Common myeloid progenitor, CD34-positive (primary cell): ENCODE measurements around the gene CHRNB1.

Source experiments
- CTCF ChIA-PET: fragments of 350-600 bp; sonication (Branson Sonifier 250); formaldehyde crosslinking; loops from one replicate; lab custom pipeline; 2021; ENCODE audit warnings: antibody characterized with exemption; lab: Charles Lee
- POLR2A ChIA-PET: fragments of 350-600 bp; sonication (Branson Sonifier 250); formaldehyde crosslinking; loops from one replicate; lab custom pipeline; 2021; ENCODE audit warnings: antibody characterized with exemption; lab: Charles Lee
- DNase-seq, 3 donors: peaks; one replicate each; pipeline versions ENCODE4 v3.0.0 to v3.0.0-alpha.2; 2013
- H3K27ac ChIP-seq, 2 experiments: 1 replicate in 1 of 2; 2 replicates in 1 of 2; pipeline ENCODE4 v1.7.0; 2013; ENCODE audit warnings: inconsistent platforms in 2 of 2, low read length in 2 of 2, mild to moderate bottlenecking in 2 of 2, low read depth in 1 of 2, moderate library complexity in 1 of 2; ENCODE audit not compliant: severe bottlenecking in 2 of 2, insufficient read depth in 1 of 2, poor library complexity in 1 of 2
- H3K27me3 ChIP-seq, 5 experiments: replicated peaks in 2 of 5; 1 replicate in 3 of 5; 2 replicates in 2 of 5; pipeline versions ENCODE4 v1.6.1 to v1.7.0; 2013; ENCODE audit warnings: low read length in 4 of 5, mild to moderate bottlenecking in 2 of 5, moderate library complexity in 2 of 5, inconsistent platforms in 1 of 5; ENCODE audit not compliant: insufficient read depth in 5 of 5, control insufficient read depth in 4 of 5
- H3K36me3 ChIP-seq, 4 experiments: 1 replicate in 2 of 4; 2 replicates in 2 of 4; pipeline versions ENCODE4 v1.6.1 to v1.7.0; 2013; ENCODE audit warnings: low read length in 3 of 4, control low read depth in 1 of 4, mild to moderate bottlenecking in 1 of 4; ENCODE audit not compliant: control insufficient read depth in 4 of 4, insufficient read depth in 4 of 4
- H3K4me1 ChIP-seq, 4 experiments: 1 replicate in 3 of 4; 2 replicates in 1 of 4; pipeline versions ENCODE4 v1.6.1 to v1.7.1; 2013; ENCODE audit warnings: low read length in 3 of 4, mild to moderate bottlenecking in 3 of 4, control low read depth in 1 of 4, inconsistent platforms in 1 of 4, moderate library complexity in 1 of 4; ENCODE audit not compliant: control insufficient read depth in 4 of 4, insufficient read depth in 4 of 4; ENCODE audit errors: control extremely low read depth in 1 of 4
- H3K4me3 ChIP-seq, 7 experiments: 1 replicate in 4 of 7; 2 replicates in 3 of 7; pipeline versions ENCODE4 v1.5.1 to v1.7.0; 2013; ENCODE audit warnings: mild to moderate bottlenecking in 7 of 7, low read length in 6 of 7, moderate library complexity in 6 of 7, inconsistent platforms in 2 of 7, low read depth in 2 of 7, control low read depth in 1 of 7; ENCODE audit not compliant: insufficient read depth in 4 of 7, control insufficient read depth in 1 of 7; ENCODE audit errors: extremely low read depth in 1 of 7
- H3K9me3 ChIP-seq, 5 experiments: 1 replicate in 4 of 5; 2 replicates in 1 of 5; pipeline versions ENCODE4 v1.6.1 to v1.7.1; 2013; ENCODE audit warnings: low read length in 4 of 5, mild to moderate bottlenecking in 2 of 5, inconsistent platforms in 1 of 5, low read depth in 1 of 5, moderate library complexity in 1 of 5; ENCODE audit not compliant: control insufficient read depth in 4 of 5, insufficient read depth in 2 of 5; ENCODE audit errors: control extremely low read depth in 1 of 5
- WGBS: methylation state at CpG from one replicate; pipeline ENCODE4 v1.1.5; 2013; ENCODE audit not compliant: insufficient coverage; 5-methylcytosine and 5-hydroxymethylcytosine counted together

CHRNB1 gene

GRCh38 chr17:7419819-7420610, 24.8 kb upstream of the CHRNB1 start, which contains the start of gene SPEM1:
SPEM1 (plus strand) TSS chr17:7420324; CDS start chr17:7420385, 61 bp downstream.
- H3K27ac ChIP-seq = no peak within 1 kb of the TSS
- 97% methylated on average over 15 of the region's 17 CpGs for WGBS
- ChIA-PET POLR2A (no interaction called here), CTCF (interaction anchor here (0.6 kb wide), 1 partner anchor 29 kb away, joined by 3 read pairs; no protein-coding TSS in a partner anchor)
- H3K4me3 ChIP-seq = no peak within 1 kb of the TSS
- H3K27me3 ChIP-seq = no peaks in the 10 kb centered on the region
- DNase-seq = no peak
- H3K4me1 ChIP-seq = no peaks in the 10 kb centered on the region
- peaks cover 0 to 2% (median 1%) of the 10 kb centered on the region in 4 experiments for H3K36me3 ChIP-seq
- no peaks in the 10 kb centered on the region for H3K9me3 ChIP-seq

- ChIA-PET CTCF (no interaction called here), POLR2A (no interaction called here)
- no peak overlapping the region for H3K27ac ChIP-seq
- over 99% methylated on average over 13 of the region's 16 CpGs for WGBS
- no peaks in the 10 kb centered on the region for H3K4me1 ChIP-seq
- no peaks in the 10 kb centered on the region for H3K9me3 ChIP-seq
- no peak overlapping the region for H3K4me3 ChIP-seq
- peaks cover 0 to 2% (median under 1%) of the 10 kb centered on the region in 4 experiments for H3K36me3 ChIP-seq
- no peaks in the 10 kb centered on the region for H3K27me3 ChIP-seq
- DNase-seq = no peak
Measured at GRCh38 chr17:7421186-7421585, 23.7 kb upstream of the CHRNB1 start.

- ChIA-PET POLR2A (no interaction called here), CTCF (interaction anchor here (1.2 to 2.0 kb wide), 2 partner anchors 9 to 13 kb away, joined by 3 to 5 read pairs; no protein-coding TSS in a partner anchor)
- H3K4me1 ChIP-seq = no peaks in the 10 kb centered on the region
Measured at GRCh38 chr17:7423679-7424078, 21.2 kb upstream of the CHRNB1 start.

GRCh38 chr17:7425316-7425715, 19.5 kb upstream of the CHRNB1 start, which contains the start of gene SPEM2:
SPEM2 (plus strand) TSS chr17:7425616; CDS start chr17:7425689, 73 bp downstream.
- Histone ChIP-seq H3K27me3 (no peaks in the 10 kb centered on the region), H3K4me1 (no peaks in the 10 kb centered on the region), H3K4me3 (no peak within 1 kb of the TSS), H3K36me3 (no peaks in the 10 kb centered on the region), H3K9me3 (no peaks in the 10 kb centered on the region), H3K27ac (no peak within 1 kb of the TSS)
- POLR2A ChIA-PET = no interaction called here
- DNase-seq = peak in 2 of 3 donors; percentile 24 to 39
- 86% methylated on average over 7 of the region's 7 CpGs for WGBS
- CTCF ChIA-PET = interaction anchor here (0.7 to 1.9 kb wide), 5 partner anchors 11 to 72 kb away, joined by 3 to 12 read pairs (median 3); partner anchors contain the start of gene TMEM102

More at GRCh38 chr17:7423679-7424078, 21.2 kb upstream of the CHRNB1 start:
- 100% methylated on average over 4 of the region's 4 CpGs for WGBS
- Histone ChIP-seq H3K4me3 (no peak overlapping the region), H3K27ac (no peak overlapping the region), H3K27me3 (no peaks in the 10 kb centered on the region), H3K36me3 (no peaks in the 10 kb centered on the region), H3K9me3 (no peaks in the 10 kb centered on the region)
- no peak for DNase-seq

- WGBS = 91% methylated on average over 4 of the region's 8 CpGs
- POLR2A ChIA-PET = no interaction called here
- no peak overlapping the region for H3K4me3 ChIP-seq
- CTCF ChIA-PET = interaction anchor here (0.7 to 1.9 kb wide), 5 partner anchors 10 to 72 kb away, joined by 3 to 12 read pairs (median 3); partner anchors contain the start of gene TMEM102
- H3K27me3 ChIP-seq = no peaks in the 10 kb centered on the region
- DNase-seq = no peak
- no peaks in the 10 kb centered on the region for H3K36me3 ChIP-seq
- no peaks in the 10 kb centered on the region for H3K9me3 ChIP-seq
- H3K27ac ChIP-seq = no peak overlapping the region
- no peaks in the 10 kb centered on the region for H3K4me1 ChIP-seq
Measured at GRCh38 chr17:7425756-7426155, 19.1 kb upstream of the CHRNB1 start.

GRCh38 chr17:7426203-7426863, 18.5 kb upstream of the CHRNB1 start:
- no peaks in the 10 kb centered on the region for H3K9me3 ChIP-seq
- 99% methylated on average over 20 of the region's 33 CpGs for WGBS
- H3K36me3 ChIP-seq = no peaks in the 10 kb centered on the region
- H3K4me1 ChIP-seq = no peaks in the 10 kb centered on the region
- ChIA-PET CTCF (interaction anchor here (1.7 to 1.9 kb wide), 2 partner anchors 10 to 73 kb away, joined by 4 to 12 read pairs; partner anchors contain the start of gene TMEM102), POLR2A (no interaction called here)
- H3K27ac ChIP-seq = no peak overlapping the region
- DNase-seq = no peak
- H3K4me3 ChIP-seq = no peak overlapping the region
- no peaks in the 10 kb centered on the region for H3K27me3 ChIP-seq
